SU-DHL-6 (cell line): ENCODE measurements around the gene VILL.

ENCODE experiments used
- EZH2phosphoT487 ChIP-seq: fragments of 200-600 bp; sonication (generic), shearing (Covaris generic); conservative IDR thresholded peaks from 2 replicates; pipeline ENCODE4 v1.6.1; 2018; ENCODE audit warnings: mild to moderate bottlenecking, antibody characterized with exemption, low read length, moderate library complexity, mixed read lengths
- TF ChIP-seq, protein P1 (sequence below): fragments of 200-600 bp; sonication (generic); IDR thresholded peaks from one replicate; pipeline ENCODE4 v1.5.1; 2017; ENCODE audit warnings: antibody characterized with exemption, mild to moderate bottlenecking, low read length, moderate library complexity; ENCODE audit not compliant: insufficient read depth, poor library complexity, severe bottlenecking

DNA sequence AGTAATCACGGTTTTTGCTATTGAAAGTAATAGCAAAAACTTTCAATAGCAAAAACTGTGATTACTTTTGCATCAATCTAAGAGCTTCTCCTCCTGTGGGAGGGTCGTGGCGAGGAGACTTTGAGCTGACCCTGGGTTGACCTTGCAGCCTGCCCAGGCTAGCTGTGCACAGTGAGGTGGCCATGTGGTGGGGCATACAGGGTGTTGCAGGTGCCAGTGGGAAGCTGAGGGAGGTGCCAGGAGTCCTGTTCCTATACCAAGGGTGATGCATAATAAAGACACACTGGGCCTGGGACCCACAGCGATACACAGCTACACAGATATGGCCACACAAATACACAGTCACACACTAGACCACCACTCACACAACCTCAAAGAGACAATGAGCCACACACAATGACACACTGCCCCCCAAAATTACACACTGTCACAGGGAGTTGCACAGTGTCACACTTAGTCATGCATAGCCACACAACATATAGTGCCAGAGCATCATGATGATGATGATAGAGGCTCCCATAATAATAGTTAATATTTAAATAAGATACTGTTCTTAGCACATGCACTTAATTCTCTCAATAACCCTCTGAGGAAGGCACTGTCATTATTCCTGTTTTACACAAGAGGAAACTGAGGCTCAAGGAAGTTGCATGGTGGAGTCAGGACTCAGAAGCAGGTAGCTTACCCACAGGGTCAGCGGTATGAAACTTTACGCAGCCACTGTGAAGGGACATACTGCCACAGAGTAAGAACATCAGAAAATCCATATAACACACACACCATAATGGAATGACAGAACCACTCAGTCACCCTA, 32.5 kb downstream of the VILL start:
- TF ChIP-seq, protein P1, sequence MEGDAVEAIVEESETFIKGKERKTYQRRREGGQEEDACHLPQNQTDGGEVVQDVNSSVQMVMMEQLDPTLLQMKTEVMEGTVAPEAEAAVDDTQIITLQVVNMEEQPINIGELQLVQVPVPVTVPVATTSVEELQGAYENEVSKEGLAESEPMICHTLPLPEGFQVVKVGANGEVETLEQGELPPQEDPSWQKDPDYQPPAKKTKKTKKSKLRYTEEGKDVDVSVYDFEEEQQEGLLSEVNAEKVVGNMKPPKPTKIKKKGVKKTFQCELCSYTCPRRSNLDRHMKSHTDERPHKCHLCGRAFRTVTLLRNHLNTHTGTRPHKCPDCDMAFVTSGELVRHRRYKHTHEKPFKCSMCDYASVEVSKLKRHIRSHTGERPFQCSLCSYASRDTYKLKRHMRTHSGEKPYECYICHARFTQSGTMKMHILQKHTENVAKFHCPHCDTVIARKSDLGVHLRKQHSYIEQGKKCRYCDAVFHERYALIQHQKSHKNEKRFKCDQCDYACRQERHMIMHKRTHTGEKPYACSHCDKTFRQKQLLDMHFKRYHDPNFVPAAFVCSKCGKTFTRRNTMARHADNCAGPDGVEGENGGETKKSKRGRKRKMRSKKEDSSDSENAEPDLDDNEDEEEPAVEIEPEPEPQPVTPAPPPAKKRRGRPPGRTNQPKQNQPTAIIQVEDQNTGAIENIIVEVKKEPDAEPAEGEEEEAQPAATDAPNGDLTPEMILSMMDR: no peak
- TF ChIP-seq EZH2phosphoT487: no peak
